Suprapubic skin (tissue), 4 donors: ENCODE measurements around the gene NEK11. TPM values are rescaled to one million over a fixed set of nuclear protein-coding genes. Genes with fewer than 3 reads are reported as not detected.

Source experiments
- DNase-seq, 2 donors: peaks; one replicate each; pipeline ENCODE4 v3.0.0-alpha.2; 2019; ENCODE audit warnings: low spot score in 2 of 2
- H3K27ac ChIP-seq: fragments of 200-600 bp; sonication (generic); one replicate; pipeline ENCODE4 v1.5.1; 2019
- H3K27me3 ChIP-seq: fragments of 200-600 bp; sonication (generic); one replicate; pipeline ENCODE4 v1.5.1; 2019
- H3K36me3 ChIP-seq: fragments of 200-600 bp; sonication (generic); one replicate; pipeline ENCODE4 v1.5.1; 2019
- H3K4me1 ChIP-seq: fragments of 200-600 bp; sonication (generic); one replicate; pipeline ENCODE4 v1.5.1; 2019
- H3K4me3 ChIP-seq: fragments of 200-600 bp; sonication (generic); one replicate; pipeline ENCODE4 v1.5.1; 2019; ENCODE audit warnings: mild to moderate bottlenecking
- H3K9me3 ChIP-seq: fragments of 200-600 bp; sonication (generic); one replicate; pipeline ENCODE4 v1.5.1; 2019
- EP300 ChIP-seq: sonication (generic); formaldehyde crosslinking; IDR thresholded peaks from one replicate; pipeline ENCODE4 v1.6.1; 2017; ENCODE audit warnings: antibody characterized with exemption
- POLR2A ChIP-seq, 2 donors: fragments of 450-650 bp; IDR thresholded peaks; one replicate each; pipeline ENCODE4 v1.6.1; 2017; ENCODE audit warnings: antibody characterized with exemption in 2 of 2, mild to moderate bottlenecking in 2 of 2, moderate library complexity in 2 of 2
- POLR2AphosphoS5 ChIP-seq, 3 donors: sonication (generic); formaldehyde crosslinking; IDR thresholded peaks; one replicate each; pipeline ENCODE4 v1.6.1; 2017; ENCODE audit warnings: antibody characterized with exemption in 3 of 3
- WGBS: methylation state at CpG from one replicate; pipeline ENCODE4 v1.1.5; 2018; 5-methylcytosine and 5-hydroxymethylcytosine counted together
- total RNA-seq, 4 donors: library from RNA; depleted of rRNA; stranded (reverse); fragments of >200 nt; gene quantifications; one replicate each; pipeline ENCODE4 v1.1.0, GENCODE V29; 2016
- TF ChIP-seq, protein P1 (sequence below), 2 donors: fragments of 200-600 bp in 1 of 2; fragments of 450-650 bp in 1 of 2; sonication (generic) in 1 of 2; IDR thresholded peaks; one replicate each; pipeline ENCODE4 v1.5.1; 2016 to 2019; ENCODE audit warnings: antibody characterized with exemption in 2 of 2, mild to moderate bottlenecking in 1 of 2, moderate library complexity in 1 of 2

Gene NEK11
- total RNA-seq, 4 donors from 2014 or later, result 4.2 to 11.0 (median 7.5) TPM

DNA sequence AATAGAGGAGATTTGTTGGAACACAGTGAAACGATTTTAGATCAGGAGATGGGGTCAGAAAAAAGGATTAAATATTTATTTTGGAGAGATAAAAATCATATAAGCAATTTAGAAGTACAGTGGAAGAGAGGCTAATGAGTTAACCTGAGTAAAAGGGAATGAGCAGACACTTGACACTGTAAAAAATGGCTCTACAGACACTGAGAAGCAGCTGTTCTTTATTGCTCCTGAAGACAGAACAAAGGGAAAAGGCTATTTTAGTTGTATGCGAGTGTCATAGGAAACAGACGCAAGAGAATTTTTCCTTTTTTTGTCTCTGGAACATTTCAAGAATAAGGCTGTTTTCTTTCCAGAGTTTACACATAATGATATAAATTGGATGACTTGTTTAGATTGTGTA, 34.3 kb upstream of the NEK11 start:
- no peak for DNase-seq
- H3K9me3 ChIP-seq, result no peaks in the 10 kb centered on the region
- H3K27ac ChIP-seq, result no peak overlapping the region
- H3K4me1 ChIP-seq, result no peaks in the 10 kb centered on the region
- 72% methylated on average over 3 of the region's 3 CpGs for WGBS
- no peaks in the 10 kb centered on the region for H3K27me3 ChIP-seq
- no peak overlapping the region for H3K4me3 ChIP-seq
- TF ChIP-seq POLR2A (IDR thresholded peaks at IDR 0.05), result no peak
- TF ChIP-seq, protein P1, sequence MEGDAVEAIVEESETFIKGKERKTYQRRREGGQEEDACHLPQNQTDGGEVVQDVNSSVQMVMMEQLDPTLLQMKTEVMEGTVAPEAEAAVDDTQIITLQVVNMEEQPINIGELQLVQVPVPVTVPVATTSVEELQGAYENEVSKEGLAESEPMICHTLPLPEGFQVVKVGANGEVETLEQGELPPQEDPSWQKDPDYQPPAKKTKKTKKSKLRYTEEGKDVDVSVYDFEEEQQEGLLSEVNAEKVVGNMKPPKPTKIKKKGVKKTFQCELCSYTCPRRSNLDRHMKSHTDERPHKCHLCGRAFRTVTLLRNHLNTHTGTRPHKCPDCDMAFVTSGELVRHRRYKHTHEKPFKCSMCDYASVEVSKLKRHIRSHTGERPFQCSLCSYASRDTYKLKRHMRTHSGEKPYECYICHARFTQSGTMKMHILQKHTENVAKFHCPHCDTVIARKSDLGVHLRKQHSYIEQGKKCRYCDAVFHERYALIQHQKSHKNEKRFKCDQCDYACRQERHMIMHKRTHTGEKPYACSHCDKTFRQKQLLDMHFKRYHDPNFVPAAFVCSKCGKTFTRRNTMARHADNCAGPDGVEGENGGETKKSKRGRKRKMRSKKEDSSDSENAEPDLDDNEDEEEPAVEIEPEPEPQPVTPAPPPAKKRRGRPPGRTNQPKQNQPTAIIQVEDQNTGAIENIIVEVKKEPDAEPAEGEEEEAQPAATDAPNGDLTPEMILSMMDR (IDR thresholded peaks at IDR 0.05), result no peak
- TF ChIP-seq EP300, result no peak
- no peak for TF ChIP-seq POLR2AphosphoS5 (IDR thresholded peaks at IDR 0.05)
- H3K36me3 ChIP-seq, result peaks cover 45% of the 10 kb centered on the region

DNA sequence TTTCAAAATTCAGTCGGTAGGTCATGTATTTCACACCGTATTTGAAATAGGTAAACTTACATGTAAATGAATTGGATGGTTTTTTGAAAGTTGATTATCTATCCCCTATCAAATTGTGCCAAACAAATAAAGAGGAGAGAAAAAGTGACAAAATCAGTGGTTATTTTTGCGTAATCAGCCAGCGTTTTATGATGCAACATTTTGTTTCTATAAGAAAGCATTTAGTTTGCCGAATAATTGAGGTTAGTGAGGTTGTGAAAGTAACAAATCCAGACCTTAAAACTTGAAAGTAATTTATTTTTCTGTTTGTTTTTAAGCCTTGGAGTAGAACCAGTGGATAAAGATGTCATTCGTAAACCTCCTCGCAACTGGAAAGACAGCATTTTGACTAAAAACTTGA, 29.4 kb upstream of the NEK11 start:
- H3K27me3 ChIP-seq, result no peaks in the 10 kb centered on the region
- DNase-seq, result no peak
- 91% methylated on average over 7 of the region's 7 CpGs for WGBS
- no peaks in the 10 kb centered on the region for H3K4me1 ChIP-seq
- H3K27ac ChIP-seq, result no peak overlapping the region
- TF ChIP-seq POLR2AphosphoS5 (IDR thresholded peaks at IDR 0.05) (no peak), EP300 (no peak), POLR2A (IDR thresholded peaks at IDR 0.05) (no peak)
- TF ChIP-seq, protein P1 (IDR thresholded peaks at IDR 0.05), result no peak
- H3K4me3 ChIP-seq, result no peak overlapping the region
- H3K36me3 ChIP-seq, result peaks cover 61% of the 10 kb centered on the region
- no peaks in the 10 kb centered on the region for H3K9me3 ChIP-seq

DNA sequence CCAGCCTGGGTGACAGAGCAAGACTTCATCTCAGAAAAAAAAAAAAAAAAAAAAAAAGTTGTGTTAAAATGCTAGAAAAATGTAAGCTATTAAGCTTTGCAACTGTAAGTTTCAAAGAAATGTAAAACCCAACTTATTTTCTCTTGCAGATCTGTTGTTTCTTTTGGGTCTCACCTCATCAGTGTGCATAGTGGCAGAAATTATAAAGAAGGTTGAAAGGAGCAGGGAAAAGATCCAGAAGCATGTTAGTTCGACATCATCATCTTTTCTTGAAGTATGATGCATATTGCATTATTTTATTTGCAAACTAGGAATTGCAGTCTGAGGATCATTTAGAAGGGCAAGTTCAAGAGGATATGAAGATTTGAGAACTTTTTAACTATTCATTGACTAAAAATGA, 25.6 kb upstream of the NEK11 start:
- H3K9me3 ChIP-seq, result no peaks in the 10 kb centered on the region
- H3K27me3 ChIP-seq, result no peaks in the 10 kb centered on the region
- peaks cover 64% of the 10 kb centered on the region for H3K36me3 ChIP-seq
- 83% methylated on average over 1 of the region's 1 CpG for WGBS
- TF ChIP-seq, protein P1 (IDR thresholded peaks at IDR 0.05), result no peak
- no peak for TF ChIP-seq POLR2AphosphoS5 (IDR thresholded peaks at IDR 0.05)
- no peak for TF ChIP-seq POLR2A (IDR thresholded peaks at IDR 0.05)
- TF ChIP-seq EP300, result no peak
- no peaks in the 10 kb centered on the region for H3K4me1 ChIP-seq
- H3K27ac ChIP-seq, result no peak overlapping the region
- DNase-seq, result no peak
- H3K4me3 ChIP-seq, result no peak overlapping the region

DNA sequence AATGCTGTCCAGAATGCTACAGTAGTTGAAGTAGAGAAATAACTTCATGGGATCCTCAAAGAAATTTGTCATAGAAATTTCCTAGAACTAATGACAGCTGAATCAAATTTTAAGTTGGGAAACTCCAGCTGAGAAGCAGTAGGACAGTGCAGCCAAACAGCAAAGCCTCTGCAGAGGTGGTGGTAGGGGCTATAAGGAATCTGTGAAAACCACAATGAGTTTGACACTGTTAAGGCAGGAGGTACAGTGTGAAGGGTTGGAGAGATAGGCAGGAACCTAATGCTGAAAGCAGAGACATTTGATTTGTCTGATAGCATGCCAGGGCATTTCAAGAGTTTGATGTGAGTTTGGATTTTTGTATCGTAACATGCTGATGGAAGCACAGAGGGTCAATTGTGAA, 22.1 kb upstream of the NEK11 start:
- WGBS, result 98% methylated on average over 1 of the region's 1 CpG
- no peak for DNase-seq
- no peaks in the 10 kb centered on the region for H3K4me1 ChIP-seq
- no peak overlapping the region for H3K27ac ChIP-seq
- H3K9me3 ChIP-seq, result no peaks in the 10 kb centered on the region
- TF ChIP-seq EP300 (no peak), POLR2AphosphoS5 (IDR thresholded peaks at IDR 0.05) (no peak), POLR2A (IDR thresholded peaks at IDR 0.05) (no peak)
- TF ChIP-seq, protein P1 (IDR thresholded peaks at IDR 0.05), result no peak
- peaks cover 45% of the 10 kb centered on the region for H3K36me3 ChIP-seq
- no peak overlapping the region for H3K4me3 ChIP-seq
- no peaks in the 10 kb centered on the region for H3K27me3 ChIP-seq

DNA sequence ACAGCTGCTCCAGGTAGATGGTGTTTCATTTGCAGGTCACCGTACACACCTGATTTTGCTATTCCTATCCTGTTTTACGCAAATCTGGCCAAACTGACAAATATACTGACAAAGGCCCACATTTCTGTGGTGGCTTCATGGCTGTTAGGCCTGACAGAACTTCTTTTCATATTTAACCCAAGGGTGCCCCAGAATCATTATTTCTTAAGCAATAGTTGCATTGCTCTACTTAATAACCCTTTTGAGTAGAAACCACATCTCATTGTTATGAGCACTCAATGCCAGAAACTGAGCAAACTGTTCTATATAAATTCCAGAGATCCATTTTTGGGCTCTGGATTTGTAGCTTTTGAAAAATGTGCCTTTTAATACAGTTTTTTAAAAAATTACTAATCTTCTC, 19.4 kb upstream of the NEK11 start:
- H3K27ac ChIP-seq, result no peak overlapping the region
- no peak for DNase-seq
- peaks cover 59% of the 10 kb centered on the region for H3K36me3 ChIP-seq
- WGBS, result 89% methylated on average over 2 of the region's 2 CpGs
- H3K4me1 ChIP-seq, result no peaks in the 10 kb centered on the region
- no peak overlapping the region for H3K4me3 ChIP-seq
- no peaks in the 10 kb centered on the region for H3K27me3 ChIP-seq
- TF ChIP-seq EP300 (no peak), POLR2A (IDR thresholded peaks at IDR 0.05) (no peak), POLR2AphosphoS5 (IDR thresholded peaks at IDR 0.05) (no peak)
- TF ChIP-seq, protein P1 (IDR thresholded peaks at IDR 0.05), result no peak
- no peaks in the 10 kb centered on the region for H3K9me3 ChIP-seq
